ENCODE measurements around the gene BCAS4.
"Not testable (repeated sequence)": the region's sequence is repeated elsewhere in the genome, so short reads cannot be mapped to it uniquely, and the experiment has no call there.

BCAS4 gene

DNA sequence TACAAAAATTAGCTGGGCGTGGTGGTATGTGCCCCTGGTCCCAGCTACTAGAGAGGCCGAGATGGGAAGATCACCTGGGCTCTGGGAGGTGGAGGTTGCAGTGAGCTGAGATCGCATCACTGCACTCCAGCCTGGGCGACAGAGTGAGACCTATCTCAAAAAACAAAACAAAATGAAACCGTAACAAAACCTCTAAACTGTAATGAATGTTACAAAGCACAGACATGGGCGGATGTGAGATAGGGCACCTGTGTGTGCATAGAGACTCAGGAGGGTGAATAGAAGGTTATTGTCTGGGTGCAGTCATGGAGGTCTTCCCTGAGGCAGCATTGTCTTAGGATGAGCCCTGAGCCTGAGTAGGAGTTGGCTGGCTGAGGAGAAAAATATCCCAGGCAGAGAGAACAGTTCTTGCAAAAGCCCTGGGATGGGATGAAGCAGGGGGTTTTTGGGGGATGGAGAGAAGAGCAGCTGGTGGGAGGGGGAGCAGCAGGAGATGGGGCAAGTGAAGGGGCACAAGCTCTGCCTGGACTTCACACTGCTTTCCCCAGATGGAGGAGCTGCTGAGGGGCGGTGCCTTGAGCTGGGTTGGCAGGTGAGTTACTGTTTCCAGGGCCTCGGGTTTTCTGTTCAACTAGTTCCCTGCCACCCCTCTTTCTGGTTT lies 5.2 kb downstream of the BCAS4 start:
- DNase-seq = no peak

DNA sequence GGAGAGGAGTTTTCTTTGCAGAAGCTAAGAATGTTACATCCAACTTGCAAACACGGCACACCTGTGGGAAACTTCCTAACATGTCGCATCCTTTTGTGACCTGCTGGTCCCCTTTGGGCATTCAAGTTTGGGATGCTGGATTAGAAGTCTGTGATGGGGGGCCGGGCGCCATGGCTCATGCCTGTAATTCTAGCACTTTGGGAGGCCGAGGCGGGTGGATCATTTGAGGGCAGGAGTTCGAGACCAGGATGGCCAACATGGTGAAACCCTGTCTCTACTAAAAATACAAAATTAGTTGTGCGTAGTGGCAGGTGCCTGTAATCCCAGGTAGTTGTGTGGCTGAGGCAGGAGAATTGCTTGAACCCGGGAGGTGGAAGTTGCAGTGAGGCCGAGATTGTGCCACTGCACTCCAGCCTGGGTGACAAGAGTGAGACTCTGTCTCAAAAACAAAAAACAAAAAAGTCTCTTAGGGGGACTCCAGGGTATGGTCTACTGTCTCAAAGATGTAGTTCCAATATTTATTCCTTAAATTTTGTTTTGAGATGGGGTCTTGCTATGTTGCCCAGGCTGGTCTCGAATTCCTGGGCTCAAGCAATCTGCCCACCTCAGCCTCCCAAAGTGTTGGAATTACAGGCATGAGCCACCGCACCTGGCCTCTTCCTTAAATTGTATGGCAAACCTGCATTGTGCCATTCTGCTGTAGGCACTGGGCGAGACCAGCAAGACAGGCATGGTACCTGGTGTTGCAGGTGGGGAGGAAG lies 6.3 kb downstream of the BCAS4 start:
- DNase-seq = not testable (repeated sequence)

DNA sequence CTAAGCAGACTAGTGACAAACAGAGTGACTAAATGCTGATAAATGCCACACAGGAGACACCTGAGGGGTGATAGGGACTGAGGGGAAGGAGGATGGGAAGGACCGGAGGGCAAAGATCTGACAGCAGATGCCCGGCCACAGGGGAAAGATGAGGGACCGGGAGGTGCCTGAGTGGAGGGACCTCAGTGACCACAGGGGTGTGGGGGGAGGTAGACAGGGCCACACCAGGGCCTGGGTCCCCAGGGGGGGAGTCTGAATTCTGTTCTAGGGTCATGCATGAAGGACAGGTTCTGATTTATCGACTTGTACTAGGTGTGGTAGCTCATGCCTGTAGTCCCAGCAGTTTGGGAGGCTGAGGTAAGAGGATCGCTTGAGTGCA lies 6.9 kb downstream of the BCAS4 start:
- no peak for DNase-seq

DNA sequence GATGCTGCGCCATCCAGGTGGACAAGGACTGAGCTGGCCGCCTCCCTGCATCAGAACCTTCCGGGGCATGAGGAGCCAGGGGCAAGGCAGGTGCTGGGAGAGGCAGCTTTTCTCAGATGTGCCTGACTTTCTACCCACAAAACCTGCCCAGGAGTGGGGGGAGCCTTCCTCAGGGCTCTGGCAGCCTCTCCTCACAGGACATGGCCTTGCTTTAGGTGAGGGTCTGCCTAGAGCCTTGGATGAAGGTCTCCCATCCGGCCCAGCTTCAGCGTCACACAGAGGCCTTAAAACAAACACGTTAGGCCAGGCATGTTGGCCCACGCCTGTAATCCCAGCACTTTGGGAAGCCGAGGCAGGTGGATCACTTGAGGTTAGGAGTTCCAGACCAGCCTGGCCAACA lies 7.4 kb downstream of the BCAS4 start:
- DNase-seq = no peak

DNA sequence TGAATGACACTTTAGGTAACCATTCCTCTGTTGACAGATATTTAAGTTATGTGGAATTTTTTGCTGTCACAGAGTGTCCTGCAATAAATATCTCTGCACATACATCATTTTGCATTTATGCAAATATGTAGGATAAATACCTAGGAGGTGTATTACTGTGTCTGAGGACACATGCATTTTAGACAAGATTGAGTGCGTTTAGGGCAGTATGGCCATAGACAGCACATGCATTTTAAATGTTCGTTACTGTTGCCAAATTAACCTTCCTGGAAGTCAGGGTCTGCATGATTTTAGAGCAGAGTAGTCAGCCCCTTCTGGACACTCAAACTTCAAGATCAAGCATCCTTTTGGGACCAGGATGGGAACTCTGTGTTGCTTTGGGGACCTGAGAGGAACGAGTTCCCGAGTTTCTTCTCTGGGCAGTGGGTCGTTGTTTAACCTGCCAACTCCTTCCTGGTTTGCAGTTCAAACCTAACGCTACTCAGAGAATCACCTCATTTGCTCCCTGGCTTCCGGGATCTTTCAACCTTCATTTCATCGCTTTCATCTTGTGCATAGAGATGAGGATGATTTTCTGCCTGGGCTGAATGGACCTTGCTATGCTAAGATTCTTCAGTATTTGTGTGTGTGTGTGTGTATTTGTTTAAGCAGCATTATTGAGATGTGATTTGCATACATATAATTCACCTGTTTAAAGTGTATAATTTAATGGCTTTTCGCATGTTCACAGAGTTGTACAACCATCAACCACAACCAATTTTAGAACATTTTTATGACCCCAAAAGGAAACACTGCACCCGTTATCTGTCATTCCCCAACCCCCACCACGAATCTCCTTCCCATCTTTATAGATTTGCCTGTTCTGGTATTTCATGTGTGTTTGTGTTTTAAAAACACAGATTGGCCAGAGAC lies 9.8 kb downstream of the BCAS4 start:
- peak; percentile 37 for DNase-seq

DNA sequence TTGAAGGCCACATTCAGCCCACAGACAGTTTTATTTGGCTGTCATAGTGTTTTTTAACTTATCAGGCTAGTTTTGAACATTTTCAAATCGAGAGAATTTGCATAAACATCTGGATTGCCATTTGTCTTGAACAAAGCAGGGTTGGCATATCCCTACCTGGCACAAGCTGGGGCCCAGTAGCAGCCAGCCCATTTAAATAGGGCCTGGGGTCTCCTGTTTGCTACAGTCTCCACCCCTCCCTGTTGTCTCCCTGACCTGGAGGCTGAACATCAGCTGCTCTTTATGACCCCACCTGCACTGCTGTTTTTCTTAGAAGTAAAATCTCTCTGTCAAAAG lies 10.5 kb downstream of the BCAS4 start:
- no peak for DNase-seq

DNA sequence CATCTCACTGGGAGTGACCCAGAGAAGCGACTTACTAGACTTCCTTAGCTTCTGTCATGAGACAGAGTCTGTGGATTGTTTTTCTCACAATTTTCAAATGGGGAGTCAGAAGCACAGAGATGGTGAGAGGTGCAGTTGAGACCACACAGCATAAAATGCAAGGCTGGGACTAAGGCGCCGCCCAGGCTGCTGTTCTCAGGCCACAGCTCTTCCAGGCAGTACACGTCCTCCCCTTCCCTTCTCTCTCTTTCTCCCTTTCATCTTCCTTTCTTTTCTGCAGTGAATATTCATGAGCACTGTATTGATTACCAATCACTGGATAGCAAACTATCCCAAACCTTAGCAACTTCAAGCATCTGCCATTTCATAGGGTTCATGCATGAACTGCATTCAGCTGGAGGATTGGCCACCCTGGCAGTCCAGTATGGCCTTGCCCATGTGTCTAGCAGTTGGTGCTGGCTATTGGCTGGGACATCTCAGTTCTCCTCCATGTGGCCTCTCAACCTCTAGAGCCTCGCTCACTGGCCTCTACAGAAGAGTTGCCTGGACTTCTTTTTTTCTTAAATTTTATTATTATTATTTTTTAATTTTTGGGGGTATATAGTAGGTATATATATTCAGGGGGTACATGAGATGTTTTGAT lies 11.4 kb downstream of the BCAS4 start:
- no peak for DNase-seq

DNA sequence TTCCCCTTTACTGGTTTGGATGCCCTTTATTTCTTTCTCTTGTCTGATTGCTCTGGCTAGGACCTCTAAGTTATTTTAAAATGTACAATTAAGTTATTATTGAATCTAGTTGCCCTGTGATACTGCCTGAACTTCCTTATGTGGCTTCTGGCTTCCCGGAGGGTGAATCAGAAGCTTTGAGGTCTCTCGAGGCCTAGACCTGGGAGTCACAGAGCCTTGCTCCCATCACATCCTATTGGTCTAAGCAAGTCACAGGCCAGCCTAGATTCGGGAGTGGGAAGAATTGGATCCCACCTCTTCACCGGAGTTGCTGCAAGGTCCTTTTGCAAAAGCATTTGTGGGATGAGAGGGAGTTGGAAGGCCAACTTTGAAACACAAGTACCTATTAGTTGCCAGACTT lies 15.2 kb downstream of the BCAS4 start:
- no peak for DNase-seq

DNA sequence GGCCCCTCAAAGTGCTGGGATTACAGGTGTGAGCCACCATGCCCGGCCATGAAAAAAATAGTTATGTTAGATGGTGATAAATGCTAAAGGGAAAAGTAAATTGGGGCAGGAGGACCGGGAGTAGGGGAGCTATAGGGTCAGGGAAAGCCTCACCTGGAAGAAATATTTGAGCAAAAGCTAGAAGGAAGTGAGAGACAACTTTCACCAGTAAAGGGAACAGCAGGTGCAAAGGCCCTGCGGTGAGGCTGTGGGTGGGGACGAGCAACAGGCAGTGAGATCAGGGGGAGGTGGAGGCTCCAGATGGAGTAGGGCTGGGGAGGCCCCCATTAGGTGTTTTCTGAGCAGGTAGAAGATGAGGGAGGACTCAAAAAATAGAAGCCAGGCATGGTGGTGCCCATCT lies 16.0 kb downstream of the BCAS4 start:
- no peak for DNase-seq

DNA sequence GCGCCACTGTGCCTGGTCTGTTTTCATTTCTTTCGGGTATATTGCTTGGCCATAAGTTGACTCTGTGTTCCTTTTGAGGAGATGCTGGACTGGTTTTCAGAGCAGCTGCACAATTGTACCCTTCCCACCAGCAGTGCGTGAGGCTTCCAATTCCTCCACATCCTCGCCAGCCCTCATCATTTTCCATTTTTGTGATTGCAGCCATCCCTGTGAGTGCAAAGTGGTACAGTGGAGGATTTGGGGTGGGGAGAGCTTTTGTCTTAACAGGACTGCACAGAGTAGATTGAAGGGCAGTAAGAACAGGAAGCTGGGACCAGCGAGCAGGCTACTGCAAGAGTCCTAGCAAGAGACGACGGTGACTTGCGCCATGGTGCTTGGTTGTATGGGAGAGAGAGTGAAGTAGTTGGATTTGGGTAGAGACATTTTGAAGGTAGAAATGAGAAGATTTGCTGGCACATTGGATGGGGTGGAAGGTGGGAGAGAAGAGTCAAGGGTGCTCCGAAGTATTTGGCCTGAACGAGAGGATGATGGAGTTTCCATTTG lies 18.3 kb downstream of the BCAS4 start:
- DNase-seq = no peak

DNA sequence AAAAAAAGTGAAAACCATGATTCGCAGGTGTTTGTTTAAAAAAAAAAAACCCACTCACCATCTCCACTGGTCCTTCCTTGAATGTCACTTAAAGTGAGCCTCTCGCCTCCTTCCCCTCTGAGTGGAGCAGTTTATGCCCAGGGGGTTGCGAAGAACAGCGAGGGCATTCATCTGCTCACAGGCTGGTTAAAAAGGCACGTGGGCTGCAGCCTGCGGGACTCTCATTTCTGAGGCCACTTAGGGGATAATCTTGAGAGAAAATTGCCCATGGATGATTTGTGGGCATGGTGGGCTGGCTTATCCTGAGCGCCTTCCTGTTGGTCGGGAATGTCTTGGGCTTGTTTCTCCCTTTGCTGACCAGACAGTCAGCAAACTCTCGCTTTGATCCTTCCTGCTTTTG lies 18.9 kb downstream of the BCAS4 start:
- DNase-seq = no peak

DNA sequence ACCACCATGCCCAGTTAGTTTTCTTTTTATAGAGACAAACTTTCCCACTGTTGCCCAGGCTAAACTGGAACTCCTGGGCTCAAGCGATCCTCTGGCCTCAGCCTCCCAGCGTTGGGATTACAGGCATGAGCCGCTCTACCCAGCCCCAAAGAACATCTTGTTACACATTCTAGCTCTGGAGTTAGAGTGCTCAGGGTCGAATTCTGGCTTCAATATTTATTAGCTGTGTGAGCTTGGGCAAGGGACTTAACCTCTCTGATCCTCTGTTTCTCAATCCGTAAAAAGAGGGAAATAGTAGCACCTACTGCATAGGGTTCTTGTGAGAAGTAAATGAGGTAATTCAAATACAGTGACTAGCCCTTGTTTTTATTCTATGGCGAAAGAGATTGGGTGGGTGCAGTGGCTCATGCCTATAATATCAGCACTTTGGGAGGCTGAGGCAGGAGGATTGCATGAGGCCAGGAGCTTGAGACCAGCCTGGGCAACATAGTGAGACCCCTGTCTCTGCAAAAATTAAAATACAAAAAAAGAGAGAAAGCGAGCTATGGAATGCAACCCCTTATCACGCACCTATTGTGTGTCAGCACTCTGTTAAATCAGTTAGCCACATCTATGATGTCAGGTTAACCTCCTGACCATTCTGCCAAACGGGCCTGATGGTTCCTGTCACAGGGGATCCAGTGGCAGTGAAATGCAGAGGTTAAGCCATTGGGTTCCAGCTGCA lies 19.7 kb downstream of the BCAS4 start:
- no peak for DNase-seq

DNA sequence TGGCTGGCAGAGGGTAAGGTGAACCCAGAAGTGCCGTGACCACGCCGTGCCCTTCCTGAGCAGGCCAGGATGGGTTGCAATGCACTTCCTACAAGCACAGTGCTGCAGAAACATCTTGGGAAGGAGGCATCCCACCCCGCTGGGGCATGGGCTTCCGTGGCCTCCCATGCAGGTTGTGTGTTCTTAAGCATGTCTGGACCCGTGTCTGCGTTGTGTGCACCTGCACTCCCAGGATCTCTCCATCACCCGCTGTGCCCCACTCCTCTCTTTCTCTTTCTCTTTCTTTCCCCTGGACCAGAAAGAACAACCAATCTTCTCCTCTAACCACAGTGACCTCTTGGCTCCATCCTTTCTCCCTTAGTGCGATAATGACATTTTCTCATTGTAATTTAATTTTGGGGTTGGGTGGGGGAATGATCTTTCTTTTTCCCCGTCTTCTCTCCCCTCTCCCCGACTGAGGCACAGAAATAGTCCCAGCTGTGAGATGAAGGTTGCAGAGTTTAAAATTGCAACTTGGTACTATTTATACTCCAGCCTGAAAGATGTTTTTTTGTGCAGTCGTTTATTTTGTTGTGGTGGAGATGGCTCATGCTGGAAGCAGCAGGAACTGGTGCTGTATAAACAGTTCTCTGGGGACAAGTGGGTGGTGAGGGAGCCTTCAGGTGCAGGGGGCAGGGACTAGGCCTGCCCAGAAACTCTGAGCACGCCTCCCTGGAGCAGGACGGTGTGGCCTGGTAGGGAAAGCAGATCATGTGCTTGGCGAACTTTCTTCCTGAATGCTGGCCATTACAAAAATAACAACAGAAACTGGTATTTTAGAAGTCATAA lies 20.5 kb downstream of the BCAS4 start:
- peak; percentile 47 for DNase-seq

DNA sequence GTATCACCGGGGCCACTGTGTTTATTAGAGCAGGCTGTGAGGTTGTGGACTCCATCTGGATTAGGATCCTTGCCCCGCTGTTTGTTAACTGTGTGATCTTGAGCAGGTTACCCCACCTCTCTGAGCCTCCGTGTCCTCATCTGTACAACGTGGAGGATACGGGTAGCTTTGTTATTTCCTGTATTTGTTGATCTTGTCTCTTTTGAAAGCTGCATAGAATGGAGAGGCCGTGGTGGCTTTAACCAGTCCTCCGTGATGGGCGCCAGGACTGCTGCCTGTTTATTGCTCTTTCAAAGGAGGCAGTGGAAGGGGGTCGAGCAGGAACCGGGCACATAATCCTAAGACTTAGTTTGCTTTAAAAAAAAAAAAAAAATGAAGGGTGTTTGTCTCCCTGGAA lies 22.9 kb downstream of the BCAS4 start:
- peak; percentile 33 for DNase-seq

DNA sequence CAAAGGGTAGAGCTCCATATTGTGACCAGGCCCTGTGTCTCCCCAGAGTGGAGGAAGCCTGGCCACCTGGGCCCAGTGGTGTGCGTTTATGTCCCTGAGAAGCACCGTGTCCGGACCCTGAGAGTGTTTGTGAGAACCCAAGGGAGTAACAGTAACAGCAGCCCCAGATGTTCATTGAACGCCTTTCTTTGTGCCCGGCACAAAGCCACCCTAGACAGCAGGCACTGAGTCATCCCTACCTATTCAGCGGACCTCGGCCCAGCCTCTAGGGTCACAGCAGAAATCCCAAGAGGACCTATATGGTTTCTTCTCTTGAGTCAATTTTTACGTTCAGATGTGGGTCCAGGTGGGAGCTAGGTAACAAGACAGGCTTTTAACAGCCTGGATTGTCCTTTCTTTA lies 24.5 kb downstream of the BCAS4 start:
- DNase-seq = no peak

DNA sequence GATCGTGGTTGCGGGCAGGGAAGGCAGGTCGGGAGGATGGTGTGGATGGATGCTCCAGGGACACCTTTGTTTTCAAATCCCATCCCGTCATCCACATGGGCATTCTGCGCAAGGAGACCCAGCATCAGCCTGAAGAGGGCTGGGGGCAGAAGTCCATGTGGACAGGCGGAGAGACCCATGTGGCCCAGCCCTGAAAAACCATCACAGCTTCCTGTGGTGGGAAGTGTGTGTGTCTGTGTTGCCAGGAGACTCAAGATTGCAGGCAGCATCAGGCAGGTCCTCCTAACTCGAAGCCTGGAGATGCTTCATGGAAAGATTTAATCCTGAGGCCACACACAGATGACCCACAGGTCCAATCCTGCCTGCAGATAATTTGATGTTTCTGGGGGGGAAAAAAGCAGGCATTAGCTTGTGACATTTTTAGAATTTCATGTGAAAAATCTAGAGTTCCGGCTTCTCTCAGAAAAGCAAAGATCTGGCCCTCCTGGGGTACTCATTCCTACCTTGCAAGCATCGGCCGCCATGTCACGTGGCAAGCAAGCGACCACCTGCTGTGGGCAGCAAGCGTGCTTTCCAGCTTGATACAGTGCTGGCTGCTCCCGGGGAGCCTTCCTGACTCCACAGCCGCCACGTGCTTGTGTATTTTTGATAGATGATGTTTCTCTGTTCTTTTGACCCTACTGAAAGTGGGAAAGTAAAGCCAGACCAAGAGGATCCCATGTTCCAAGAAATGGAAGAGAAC lies 25.8 kb downstream of the BCAS4 start:
- DNase-seq = no peak

DNA sequence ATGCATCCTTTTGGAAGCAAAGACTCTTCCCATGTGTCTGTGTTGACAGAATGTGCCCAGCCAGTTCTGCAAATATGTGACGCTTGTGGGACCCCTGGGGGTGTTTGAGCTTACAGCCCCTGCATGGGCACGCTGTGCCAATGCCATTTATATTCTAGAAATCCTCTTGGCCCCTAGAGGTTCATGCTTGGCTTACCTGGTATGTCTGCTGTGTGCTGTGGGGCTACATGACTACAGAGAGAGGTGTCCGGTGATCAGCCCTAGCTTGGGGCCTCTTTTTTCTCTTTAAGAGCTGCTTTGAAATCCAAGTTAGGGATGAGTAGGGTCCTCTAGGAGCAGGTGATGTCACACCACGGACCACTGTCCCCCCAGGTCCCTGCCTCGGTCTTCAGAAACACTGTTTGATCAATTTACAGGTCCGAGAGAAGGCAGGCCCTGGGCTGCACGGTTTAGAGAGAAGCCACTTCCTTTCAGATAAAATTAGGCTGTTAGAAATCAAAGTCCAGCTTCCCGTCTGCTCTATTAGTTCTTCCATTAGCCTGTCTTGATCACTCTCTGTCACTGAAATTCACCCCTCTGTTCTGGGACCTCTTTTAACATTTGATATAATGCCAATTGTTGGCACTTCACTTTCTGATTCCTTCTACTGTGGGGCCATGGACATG lies 26.5 kb downstream of the BCAS4 start:
- DNase-seq = no peak

DNA sequence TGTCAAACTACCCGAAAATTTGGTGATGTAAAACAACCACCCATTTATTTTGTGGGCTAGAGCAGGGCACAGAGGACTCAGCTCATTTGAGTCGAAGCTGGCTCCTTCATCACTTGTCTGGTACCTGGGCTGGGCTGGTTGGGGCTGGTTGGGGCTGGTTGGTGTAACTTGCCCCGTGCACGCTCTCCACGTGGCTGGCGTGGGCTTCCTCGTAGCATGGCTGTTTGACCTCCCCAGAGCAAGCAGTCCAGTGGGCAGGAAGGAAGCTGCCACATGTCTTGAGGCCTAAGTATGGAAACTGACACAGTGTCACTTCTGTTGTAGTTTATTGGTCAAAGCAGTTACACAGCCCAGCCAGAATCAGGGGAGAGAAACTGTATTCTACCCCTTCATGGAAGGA lies 27.1 kb downstream of the BCAS4 start:
- DNase-seq = no peak

DNA sequence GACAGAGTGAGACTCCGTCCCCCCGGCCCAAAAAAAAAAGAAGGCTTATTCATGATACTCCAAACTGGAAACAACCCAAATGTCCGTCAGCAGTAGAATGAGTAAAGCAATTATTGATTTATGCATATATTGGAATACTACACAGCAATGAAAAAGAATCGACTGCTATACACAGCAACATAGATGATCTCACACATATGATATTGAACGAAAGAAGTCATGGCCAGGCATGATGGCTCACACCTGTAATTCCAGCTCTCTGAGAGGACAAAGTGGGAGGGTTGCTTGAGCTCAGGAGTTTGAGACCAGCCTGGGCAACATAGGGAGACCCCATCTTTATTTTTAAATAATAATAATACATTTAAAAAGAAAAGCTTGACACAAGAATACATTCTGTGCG lies 28.5 kb downstream of the BCAS4 start:
- no peak for DNase-seq

DNA sequence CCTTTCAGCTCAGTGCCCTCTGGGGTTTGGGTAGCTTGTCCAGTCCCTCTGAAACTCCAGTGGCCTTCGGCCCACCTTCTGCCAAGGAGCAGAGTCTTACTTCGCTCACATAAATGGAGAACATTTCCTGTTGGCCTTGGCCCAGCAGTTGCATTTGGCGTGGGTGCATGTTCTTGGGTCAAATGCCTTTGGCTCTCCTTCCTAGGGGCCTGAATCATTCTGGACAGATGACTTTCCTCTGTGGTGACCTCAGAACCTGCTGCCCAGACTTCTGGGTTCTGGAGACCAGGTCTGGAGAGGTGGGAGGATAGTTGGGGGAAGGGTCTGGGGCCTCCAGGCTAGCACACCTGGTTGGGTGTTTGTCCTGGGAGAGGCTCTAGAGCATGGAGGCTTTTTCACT lies 29.3 kb downstream of the BCAS4 start:
- no peak for DNase-seq

Measured in stimulated activated CD8-positive, alpha-beta memory T cell treated with anti-CD3 and anti-CD28 coated beads, Interleukin-4, amount 100 ng/mL, for 48 hours (primary cell).